ENCODE results near the gene PTGFRN.
"Not testable (repeated sequence)": the region's sequence is repeated elsewhere in the genome, so short reads cannot be mapped to it uniquely, and the experiment has no call there.

PTGFRN gene

GRCh38 chr1:116920211-116920610 lies 10.5 kb downstream of the PTGFRN start:
- H3K27me3 Mint-ChIP-seq: no peaks in the 10 kb centered on the region
- H3K9me3 Mint-ChIP-seq: no peaks in the 10 kb centered on the region
- peak overlapping the region; percentile 33 for H3K27ac Mint-ChIP-seq
- no peak overlapping the region for H3K4me3 Mint-ChIP-seq
- H3K36me3 Mint-ChIP-seq: no peaks in the 10 kb centered on the region
- peaks cover 7% of the 10 kb centered on the region for H3K4me1 Mint-ChIP-seq

- H3K9me3 Mint-ChIP-seq: no peaks in the 10 kb centered on the region
- H3K4me3 Mint-ChIP-seq: no peak overlapping the region
- no peaks in the 10 kb centered on the region for H3K27me3 Mint-ChIP-seq
- no peaks in the 10 kb centered on the region for H3K36me3 Mint-ChIP-seq
- H3K4me1 Mint-ChIP-seq: peaks cover 7% of the 10 kb centered on the region
- H3K27ac Mint-ChIP-seq: no peak overlapping the region
Observed at GRCh38 chr1:116921301-116921885, 11.7 kb downstream of the PTGFRN start.

GRCh38 chr1:116921937-116922336 lies 12.2 kb downstream of the PTGFRN start:
- H3K9me3 Mint-ChIP-seq: no peaks in the 10 kb centered on the region
- no peaks in the 10 kb centered on the region for H3K27me3 Mint-ChIP-seq
- no peak overlapping the region for H3K4me3 Mint-ChIP-seq
- peaks cover 7% of the 10 kb centered on the region for H3K4me1 Mint-ChIP-seq
- no peaks in the 10 kb centered on the region for H3K36me3 Mint-ChIP-seq
- no peak overlapping the region for H3K27ac Mint-ChIP-seq

GRCh38 chr1:116923421-116923820 lies 13.7 kb downstream of the PTGFRN start:
- H3K4me3 Mint-ChIP-seq: no peak overlapping the region

GRCh38 chr1:116927049-116927798 lies 17.5 kb downstream of the PTGFRN start:
- Mint-ChIP-seq H3K4me1 (peaks cover 6% of the 10 kb centered on the region), H3K27ac (no peak overlapping the region), H3K36me3 (no peaks in the 10 kb centered on the region), H3K9me3 (no peaks in the 10 kb centered on the region), H3K4me3 (no peak overlapping the region), H3K27me3 (no peaks in the 10 kb centered on the region)

More at GRCh38 chr1:116923421-116923820, 13.7 kb downstream of the PTGFRN start:
- no peaks in the 10 kb centered on the region for H3K27me3 Mint-ChIP-seq
- H3K9me3 Mint-ChIP-seq: no peaks in the 10 kb centered on the region
- no peak overlapping the region for H3K27ac Mint-ChIP-seq
- peaks cover 7% of the 10 kb centered on the region for H3K4me1 Mint-ChIP-seq
- no peaks in the 10 kb centered on the region for H3K36me3 Mint-ChIP-seq

- H3K9me3 Mint-ChIP-seq: no peaks in the 10 kb centered on the region
- H3K27ac Mint-ChIP-seq: no peak overlapping the region
- no peaks in the 10 kb centered on the region for H3K27me3 Mint-ChIP-seq
- H3K4me1 Mint-ChIP-seq: peaks cover 23% of the 10 kb centered on the region
- peaks cover 3% of the 10 kb centered on the region for H3K36me3 Mint-ChIP-seq
- no peak overlapping the region for H3K4me3 Mint-ChIP-seq
Observed at GRCh38 chr1:116929961-116930592, 20.4 kb downstream of the PTGFRN start.

- no peaks in the 10 kb centered on the region for H3K27me3 Mint-ChIP-seq
- H3K4me1 Mint-ChIP-seq: peaks cover 25% of the 10 kb centered on the region
- no peaks in the 10 kb centered on the region for H3K9me3 Mint-ChIP-seq
- H3K27ac Mint-ChIP-seq: peak overlapping the region; percentile 52
- peaks cover 3% of the 10 kb centered on the region for H3K36me3 Mint-ChIP-seq
- no peak overlapping the region for H3K4me3 Mint-ChIP-seq
Observed at GRCh38 chr1:116931016-116931918, 21.6 kb downstream of the PTGFRN start.

- H3K4me3 Mint-ChIP-seq: peak overlapping the region; percentile 15
- peaks cover 25% of the 10 kb centered on the region for H3K4me1 Mint-ChIP-seq
- no peaks in the 10 kb centered on the region for H3K27me3 Mint-ChIP-seq
- peaks cover 3% of the 10 kb centered on the region for H3K36me3 Mint-ChIP-seq
- no peaks in the 10 kb centered on the region for H3K9me3 Mint-ChIP-seq
- H3K27ac Mint-ChIP-seq: peak overlapping the region; percentile 74
Observed at GRCh38 chr1:116933606-116934515, 24.1 kb downstream of the PTGFRN start.

- peaks cover 25% of the 10 kb centered on the region for H3K4me1 Mint-ChIP-seq
- no peaks in the 10 kb centered on the region for H3K9me3 Mint-ChIP-seq
- no peaks in the 10 kb centered on the region for H3K27me3 Mint-ChIP-seq
- peak overlapping the region; percentile 54 for H3K4me3 Mint-ChIP-seq
- H3K36me3 Mint-ChIP-seq: peaks cover 3% of the 10 kb centered on the region
- H3K27ac Mint-ChIP-seq: peak overlapping the region; percentile 76
Observed at GRCh38 chr1:116934586-116935207, 25.0 kb downstream of the PTGFRN start.

GRCh38 chr1:116938216-116938615 lies 28.5 kb downstream of the PTGFRN start:
- no peaks in the 10 kb centered on the region for H3K9me3 Mint-ChIP-seq
- peaks cover 3% of the 10 kb centered on the region for H3K36me3 Mint-ChIP-seq
- H3K27ac Mint-ChIP-seq: no peak overlapping the region
- no peaks in the 10 kb centered on the region for H3K27me3 Mint-ChIP-seq
- peaks cover 31% of the 10 kb centered on the region for H3K4me1 Mint-ChIP-seq
- H3K4me3 Mint-ChIP-seq: no peak overlapping the region

- H3K27me3 Mint-ChIP-seq: not testable (repeated sequence)
Observed at GRCh38 chr1:116939780-116940543, 30.2 kb downstream of the PTGFRN start.

GRCh38 chr1:116940814-116941599 lies 31.3 kb downstream of the PTGFRN start:
- H3K27me3 Mint-ChIP-seq: no peaks in the 10 kb centered on the region
- H3K9me3 Mint-ChIP-seq: no peaks in the 10 kb centered on the region
- no peak overlapping the region for H3K27ac Mint-ChIP-seq
- no peaks in the 10 kb centered on the region for H3K36me3 Mint-ChIP-seq
- peaks cover 25% of the 10 kb centered on the region for H3K4me1 Mint-ChIP-seq
- H3K4me3 Mint-ChIP-seq: no peak overlapping the region

More at GRCh38 chr1:116939780-116940543, 30.2 kb downstream of the PTGFRN start:
- H3K4me1 Mint-ChIP-seq: peaks cover 19% of the 10 kb centered on the region
- not testable (repeated sequence) for H3K9me3 Mint-ChIP-seq, H3K27ac Mint-ChIP-seq, H3K4me3 Mint-ChIP-seq, H3K36me3 Mint-ChIP-seq

GRCh38 chr1:116941670-116942069 lies 32.0 kb downstream of the PTGFRN start:
- Mint-ChIP-seq H3K27ac (no peak overlapping the region), H3K4me3 (no peak overlapping the region), H3K36me3 (no peaks in the 10 kb centered on the region), H3K27me3 (no peaks in the 10 kb centered on the region), H3K4me1 (peaks cover 28% of the 10 kb centered on the region), H3K9me3 (no peaks in the 10 kb centered on the region)

All from activated naive CD4-positive, alpha-beta T cell treated with anti-CD3 and anti-CD28 coated beads, Interleukin-2, amount 50 U/mL, for 24 hours (primary cell).